ENCODE results near the gene BLCAP. TPM values are rescaled to one million over a fixed set of nuclear protein-coding genes. Genes with fewer than 3 reads are reported as not detected.
A peak's percentile ranks its signal among the peaks of the same experiment; 100 is the strongest.

The BLCAP gene
- total and polyA plus RNA-seq, 3 experiments from 2014 or later = 37.5 to 74.7 (median 40.9) TPM

DNA sequence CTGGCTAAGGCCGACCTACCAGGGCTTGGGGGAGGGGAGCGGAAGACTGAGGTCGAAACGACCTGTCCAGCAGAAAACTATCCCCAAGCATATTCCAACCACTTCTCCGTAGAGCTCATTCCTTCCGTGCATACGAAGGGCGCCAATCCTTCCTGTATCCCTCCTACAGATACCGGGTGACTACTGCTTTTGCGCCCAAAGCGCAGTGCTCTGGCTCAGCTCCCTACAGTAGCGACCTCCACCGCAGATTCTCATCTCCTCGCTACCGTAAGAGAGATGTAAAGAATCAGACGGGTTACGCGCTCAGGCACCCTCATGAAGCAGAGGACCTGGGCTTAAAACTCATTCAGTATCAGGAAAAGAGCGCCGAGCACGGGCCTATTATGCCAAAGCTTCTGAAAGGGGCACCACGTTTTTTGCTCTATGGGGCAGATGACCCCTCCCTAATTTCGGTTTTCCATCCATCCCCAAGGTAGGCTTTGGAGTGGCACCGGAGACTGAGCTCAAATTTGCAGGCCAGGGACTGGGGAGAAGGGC, 7.2 kb downstream of the BLCAP start:
- ChIA-PET POLR2A (interaction anchor here (0.6 kb wide), 1 partner anchor 421 kb away, joined by 10 read pairs; no protein-coding TSS in a partner anchor), CTCF (no interaction called here)
- Histone ChIP-seq H3K4me3 (ENCODE audit: low read length) (no peak overlapping the region), H3K27me3 (ENCODE audit: insufficient read depth, low read length, poor library complexity, severe bottlenecking) (no peaks in the 10 kb centered on the region), H3K36me3 (ENCODE audit: insufficient read depth, low read length) (no peaks in the 10 kb centered on the region), H3K9me3 (ENCODE audit: low read length) (no peaks in the 10 kb centered on the region), H3K4me1 (ENCODE audit: insufficient read depth, low read length) (peaks cover 18% of the 10 kb centered on the region), H3K27ac (ENCODE audit: low read depth, low read length) (no peak overlapping the region)
- peak overlapping the region in 6 of 7 donors; percentile 41 to 67 (median 54) for H3K4me3 Mint-ChIP-seq
- H3K4me1 Mint-ChIP-seq = peaks cover 48 to 85% (median 53%) of the 10 kb centered on the region in 3 donors
- peaks cover 5 to 58% (median 16%) of the 10 kb centered on the region in 3 donors for H3K36me3 Mint-ChIP-seq
- no peak overlapping the region for H3K27ac Mint-ChIP-seq
- H3K27me3 Mint-ChIP-seq = peaks cover 0 to 3% of the 10 kb centered on the region in 2 donors
- no peak for DNase-seq
- H3K9me3 Mint-ChIP-seq = no peaks in the 10 kb centered on the region

DNA sequence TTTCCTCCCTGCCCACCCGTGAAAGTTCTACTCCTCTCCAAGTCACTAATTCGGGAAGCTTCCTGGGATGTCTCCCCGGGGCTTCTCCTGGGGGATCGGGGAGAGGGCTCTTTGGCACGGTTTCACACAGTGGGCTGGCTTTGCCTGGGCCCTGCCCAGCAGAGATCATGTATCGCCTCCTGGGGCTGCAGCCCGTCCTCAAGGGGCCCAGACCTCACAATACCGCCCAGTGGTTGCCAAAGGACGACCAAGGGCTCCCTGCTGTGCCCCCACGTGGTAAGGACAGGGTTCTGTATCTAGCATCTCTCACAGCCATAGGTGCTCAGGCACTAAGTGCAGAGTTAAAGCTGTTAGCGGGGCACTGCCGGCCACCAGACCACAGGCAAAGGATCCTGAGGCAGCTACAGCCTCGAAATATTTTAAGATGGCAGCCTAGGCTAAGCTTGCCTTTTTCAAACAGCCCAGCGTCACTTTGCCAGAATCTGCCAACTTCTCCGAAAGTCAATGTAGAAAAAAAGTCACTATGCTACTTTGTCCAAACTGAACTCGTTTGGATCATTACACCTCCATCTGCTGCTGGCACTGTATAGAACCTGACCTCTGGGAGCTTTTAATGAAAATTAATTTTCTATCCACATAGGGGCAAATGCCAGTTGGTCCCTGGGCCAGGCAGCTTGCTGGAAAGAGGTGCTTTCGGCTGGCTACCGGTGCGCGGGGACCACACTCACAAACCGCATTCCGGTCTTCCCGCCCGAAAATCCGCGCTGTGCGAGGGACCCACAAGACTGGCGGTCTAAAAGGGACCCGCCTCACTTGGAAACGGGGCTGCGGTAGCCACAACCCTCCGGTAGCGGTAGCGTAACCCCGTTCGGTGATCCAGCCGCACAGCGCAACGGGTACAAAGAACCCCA, 7.9 kb downstream of the BLCAP start:
- H3K36me3 Mint-ChIP-seq = peaks cover 7 to 63% (median 14%) of the 10 kb centered on the region in 3 donors
- H3K27me3 Mint-ChIP-seq = no peaks in the 10 kb centered on the region
- H3K4me1 Mint-ChIP-seq = peaks cover 41 to 82% (median 48%) of the 10 kb centered on the region in 3 donors
- CTCF ChIA-PET = no interaction called here
- peaks cover 11% of the 10 kb centered on the region for H3K4me1 ChIP-seq (ENCODE audit: insufficient read depth, low read length)
- no peaks in the 10 kb centered on the region for H3K36me3 ChIP-seq (ENCODE audit: insufficient read depth, low read length)
- POLR2A ChIA-PET = interaction anchor here (0.6 kb wide), 1 partner anchor 420 kb away, joined by 10 read pairs; no protein-coding TSS in a partner anchor
- H3K4me3 Mint-ChIP-seq = peak overlapping the region in 2 of 7 donors; percentile 44 to 65
- DNase-seq = no peak
- H3K9me3 Mint-ChIP-seq = no peaks in the 10 kb centered on the region
- H3K27ac ChIP-seq (ENCODE audit: low read depth, low read length) = no peak overlapping the region
- H3K27ac Mint-ChIP-seq = no peak overlapping the region
- no peak overlapping the region for H3K4me3 ChIP-seq (ENCODE audit: low read length)
- no peaks in the 10 kb centered on the region for H3K27me3 ChIP-seq (ENCODE audit: insufficient read depth, low read length, poor library complexity, severe bottlenecking)
- no peaks in the 10 kb centered on the region for H3K9me3 ChIP-seq (ENCODE audit: low read length)

- no peak overlapping the region for H3K27ac Mint-ChIP-seq
Measured at GRCh38 chr20:37518606-37519507, 8.8 kb downstream of the BLCAP start.

DNA sequence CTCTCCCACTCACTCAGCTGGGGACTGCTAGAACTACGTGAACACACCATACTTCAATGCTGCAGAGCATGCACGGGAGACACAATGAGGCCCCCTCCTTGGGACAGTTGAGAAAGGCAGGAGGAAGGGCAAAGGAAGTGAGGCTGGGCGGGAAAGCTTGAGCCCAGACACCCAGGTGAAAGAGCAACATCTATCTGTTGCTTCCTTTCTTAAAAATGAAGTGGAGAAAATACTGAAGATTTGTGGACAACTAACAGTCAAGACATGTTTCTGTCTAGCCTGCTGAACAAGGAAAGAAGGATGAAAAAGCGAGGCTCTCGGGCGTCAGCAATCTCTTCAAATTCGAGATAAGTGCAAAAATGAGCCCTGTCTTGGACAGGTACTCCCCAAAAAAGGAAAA, 9.6 kb downstream of the BLCAP start:
- Histone ChIP-seq H3K27me3 (ENCODE audit: insufficient read depth, low read length, poor library complexity, severe bottlenecking) (no peaks in the 10 kb centered on the region), H3K27ac (ENCODE audit: low read depth, low read length) (no peak overlapping the region), H3K9me3 (ENCODE audit: low read length) (no peaks in the 10 kb centered on the region), H3K36me3 (ENCODE audit: insufficient read depth, low read length) (peaks cover 7% of the 10 kb centered on the region), H3K4me1 (ENCODE audit: insufficient read depth, low read length) (peaks cover under 1% of the 10 kb centered on the region), H3K4me3 (ENCODE audit: low read length) (no peak overlapping the region)
- peak overlapping the region in 1 of 7 donors; percentile 55 for H3K4me3 Mint-ChIP-seq
- peaks cover 28 to 69% (median 36%) of the 10 kb centered on the region in 3 donors for H3K4me1 Mint-ChIP-seq
- H3K9me3 Mint-ChIP-seq = no peaks in the 10 kb centered on the region
- H3K27me3 Mint-ChIP-seq = no peaks in the 10 kb centered on the region
- CTCF ChIA-PET = interaction anchor here (0.6 kb wide), 1 partner anchor 15 kb away, joined by 4 read pairs; no protein-coding TSS in a partner anchor
- POLR2A ChIA-PET = no interaction called here
- peaks cover 8 to 71% (median 12%) of the 10 kb centered on the region in 3 donors for H3K36me3 Mint-ChIP-seq
- H3K27ac Mint-ChIP-seq = no peak overlapping the region
- DNase-seq = no peak

More at GRCh38 chr20:37518606-37519507, 8.8 kb downstream of the BLCAP start:
- Mint-ChIP-seq H3K9me3 (no peaks in the 10 kb centered on the region), H3K4me1 (peaks cover 33 to 76% (median 44%) of the 10 kb centered on the region in 3 donors), H3K4me3 (peak overlapping the region in 1 of 7 donors; percentile 55), H3K36me3 (peaks cover 10 to 72% (median 12%) of the 10 kb centered on the region in 3 donors), H3K27me3 (no peaks in the 10 kb centered on the region)
- Histone ChIP-seq H3K36me3 (ENCODE audit: insufficient read depth, low read length) (peaks cover 7% of the 10 kb centered on the region), H3K4me1 (ENCODE audit: insufficient read depth, low read length) (peaks cover 4% of the 10 kb centered on the region), H3K27ac (ENCODE audit: low read depth, low read length) (no peak overlapping the region), H3K9me3 (ENCODE audit: low read length) (no peaks in the 10 kb centered on the region), H3K27me3 (ENCODE audit: insufficient read depth, low read length, poor library complexity, severe bottlenecking) (no peaks in the 10 kb centered on the region), H3K4me3 (ENCODE audit: low read length) (no peak overlapping the region)
- ChIA-PET POLR2A (no interaction called here), CTCF (no interaction called here)
- DNase-seq = no peak

GRCh38 chr20:37516811-37517750, 10.6 kb downstream of the BLCAP start:
- Histone ChIP-seq H3K9me3 (ENCODE audit: low read length) (no peaks in the 10 kb centered on the region), H3K36me3 (ENCODE audit: insufficient read depth, low read length) (peaks cover 7% of the 10 kb centered on the region), H3K4me1 (ENCODE audit: insufficient read depth, low read length) (no peaks in the 10 kb centered on the region), H3K27me3 (ENCODE audit: insufficient read depth, low read length, poor library complexity, severe bottlenecking) (no peaks in the 10 kb centered on the region), H3K27ac (ENCODE audit: low read depth, low read length) (no peak overlapping the region), H3K4me3 (ENCODE audit: low read length) (no peak overlapping the region)
- Mint-ChIP-seq H3K9me3 (no peaks in the 10 kb centered on the region), H3K4me1 (peaks cover 26 to 67% (median 40%) of the 10 kb centered on the region in 3 donors), H3K27me3 (no peaks in the 10 kb centered on the region), H3K36me3 (peaks cover 8 to 79% (median 12%) of the 10 kb centered on the region in 3 donors), H3K4me3 (no peak overlapping the region), H3K27ac (no peak overlapping the region)
- ChIA-PET POLR2A (no interaction called here), CTCF (interaction anchor here (0.6 kb wide), 1 partner anchor 16 kb away, joined by 4 read pairs; no protein-coding TSS in a partner anchor)
- no peak for DNase-seq

GRCh38 chr20:37515876-37516275, 11.8 kb downstream of the BLCAP start:
- H3K4me1 ChIP-seq (ENCODE audit: insufficient read depth, low read length) = no peaks in the 10 kb centered on the region
- H3K27me3 ChIP-seq (ENCODE audit: insufficient read depth, low read length, poor library complexity, severe bottlenecking) = no peaks in the 10 kb centered on the region
- no peak for DNase-seq
- no peaks in the 10 kb centered on the region for H3K9me3 ChIP-seq (ENCODE audit: low read length)
- POLR2A ChIA-PET = no interaction called here
- peaks cover 8 to 85% (median 15%) of the 10 kb centered on the region in 3 donors for H3K36me3 Mint-ChIP-seq
- peak overlapping the region in 1 of 8 donors; percentile 43 for H3K27ac Mint-ChIP-seq
- H3K36me3 ChIP-seq (ENCODE audit: insufficient read depth, low read length) = peaks cover 14% of the 10 kb centered on the region
- peaks cover 21 to 63% (median 44%) of the 10 kb centered on the region in 3 donors for H3K4me1 Mint-ChIP-seq
- no peaks in the 10 kb centered on the region for H3K27me3 Mint-ChIP-seq
- no peak overlapping the region for H3K4me3 Mint-ChIP-seq
- no peaks in the 10 kb centered on the region for H3K9me3 Mint-ChIP-seq
- CTCF ChIA-PET = no interaction called here
- no peak overlapping the region for H3K4me3 ChIP-seq (ENCODE audit: low read length)
- H3K27ac ChIP-seq (ENCODE audit: low read depth, low read length) = no peak overlapping the region

DNA sequence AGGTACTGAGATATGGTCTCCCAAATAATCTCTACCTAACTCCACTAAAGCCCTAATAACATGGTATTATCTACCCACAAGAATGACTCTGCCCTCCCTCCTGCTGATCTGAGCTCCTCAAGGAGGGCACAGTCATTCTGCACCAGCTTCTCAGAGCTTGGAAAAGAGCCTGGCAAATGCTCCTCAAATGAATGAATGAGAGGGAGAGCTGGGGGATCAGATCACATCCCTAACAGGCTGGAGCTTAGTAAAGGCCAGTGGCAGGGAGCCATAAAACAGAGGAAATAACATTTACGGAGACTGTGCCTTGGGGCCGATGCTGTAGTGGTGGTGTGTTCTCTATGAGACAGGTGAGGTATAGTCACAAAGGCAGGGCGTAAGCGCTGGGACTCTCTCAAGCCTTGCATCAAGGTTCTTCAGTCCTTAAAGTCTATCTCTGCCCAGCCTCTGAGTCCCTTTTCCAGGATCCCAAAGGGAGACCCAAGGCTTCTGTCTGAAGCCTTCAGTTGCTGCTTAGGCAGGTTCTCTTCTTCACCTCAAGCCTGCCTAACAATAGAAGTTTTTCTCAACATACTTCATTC, 13.8 kb downstream of the BLCAP start:
- POLR2A ChIA-PET = no interaction called here
- no peaks in the 10 kb centered on the region for H3K9me3 Mint-ChIP-seq
- peaks cover 13 to 74% (median 16%) of the 10 kb centered on the region in 3 donors for H3K36me3 Mint-ChIP-seq
- Histone ChIP-seq H3K27me3 (ENCODE audit: insufficient read depth, low read length, poor library complexity, severe bottlenecking) (no peaks in the 10 kb centered on the region), H3K9me3 (ENCODE audit: low read length) (no peaks in the 10 kb centered on the region), H3K4me1 (ENCODE audit: insufficient read depth, low read length) (no peaks in the 10 kb centered on the region), H3K4me3 (ENCODE audit: low read length) (no peak overlapping the region), H3K36me3 (ENCODE audit: insufficient read depth, low read length) (peaks cover 14% of the 10 kb centered on the region), H3K27ac (ENCODE audit: low read depth, low read length) (no peak overlapping the region)
- H3K27ac Mint-ChIP-seq = no peak overlapping the region
- CTCF ChIA-PET = no interaction called here
- no peak for DNase-seq
- no peak overlapping the region for H3K4me3 Mint-ChIP-seq
- peaks cover 13 to 46% (median 39%) of the 10 kb centered on the region in 3 donors for H3K4me1 Mint-ChIP-seq
- no peaks in the 10 kb centered on the region for H3K27me3 Mint-ChIP-seq

All from CD8-positive, alpha-beta memory T cell (primary cell).